ENCODE results near the gene PCDH8.

Gene PCDH8

DNA sequence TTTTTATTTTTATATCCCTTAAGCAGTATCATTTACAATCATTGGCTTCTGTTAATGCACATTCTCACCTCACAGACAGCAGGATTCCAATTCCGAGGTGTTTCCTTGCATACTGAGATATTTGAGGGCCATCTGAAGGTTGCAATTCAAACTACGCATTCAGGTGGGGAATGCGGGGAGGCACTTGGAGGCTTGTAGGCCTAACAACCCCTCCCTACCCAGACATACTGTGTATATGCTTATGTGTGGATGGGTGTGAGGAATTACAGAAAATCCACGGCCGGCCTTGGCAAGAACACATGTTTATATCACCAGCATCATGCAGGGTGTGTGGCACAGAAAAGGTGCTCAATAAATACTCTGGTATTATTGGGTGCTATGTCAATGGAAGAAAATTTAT is 43.3 kb upstream of the PCDH8 start:
- H3K4me2 ChIP-seq, result no peak overlapping the region
- H3K4me1 ChIP-seq (ENCODE audit: low read depth, poor library complexity, severe bottlenecking), result no peaks in the 10 kb centered on the region
- no peaks in the 10 kb centered on the region for H3K36me3 ChIP-seq (ENCODE audit: insufficient read depth)
- H3K27ac ChIP-seq, result no peak overlapping the region
- H3K4me3 ChIP-seq (IDR thresholded peaks at IDR 0.05; ENCODE audit: insufficient read depth, low read depth, low read length), result no peak overlapping the region
- no peaks in the 10 kb centered on the region for H3K27me3 ChIP-seq (ENCODE audit: insufficient read depth, low read depth)
- no peak overlapping the region for H3K9ac ChIP-seq
- H4K20me1 ChIP-seq (ENCODE audit: insufficient read depth), result no peaks in the 10 kb centered on the region
- TF ChIP-seq, protein P1, sequence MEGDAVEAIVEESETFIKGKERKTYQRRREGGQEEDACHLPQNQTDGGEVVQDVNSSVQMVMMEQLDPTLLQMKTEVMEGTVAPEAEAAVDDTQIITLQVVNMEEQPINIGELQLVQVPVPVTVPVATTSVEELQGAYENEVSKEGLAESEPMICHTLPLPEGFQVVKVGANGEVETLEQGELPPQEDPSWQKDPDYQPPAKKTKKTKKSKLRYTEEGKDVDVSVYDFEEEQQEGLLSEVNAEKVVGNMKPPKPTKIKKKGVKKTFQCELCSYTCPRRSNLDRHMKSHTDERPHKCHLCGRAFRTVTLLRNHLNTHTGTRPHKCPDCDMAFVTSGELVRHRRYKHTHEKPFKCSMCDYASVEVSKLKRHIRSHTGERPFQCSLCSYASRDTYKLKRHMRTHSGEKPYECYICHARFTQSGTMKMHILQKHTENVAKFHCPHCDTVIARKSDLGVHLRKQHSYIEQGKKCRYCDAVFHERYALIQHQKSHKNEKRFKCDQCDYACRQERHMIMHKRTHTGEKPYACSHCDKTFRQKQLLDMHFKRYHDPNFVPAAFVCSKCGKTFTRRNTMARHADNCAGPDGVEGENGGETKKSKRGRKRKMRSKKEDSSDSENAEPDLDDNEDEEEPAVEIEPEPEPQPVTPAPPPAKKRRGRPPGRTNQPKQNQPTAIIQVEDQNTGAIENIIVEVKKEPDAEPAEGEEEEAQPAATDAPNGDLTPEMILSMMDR (conservative IDR thresholded peaks at IDR 0.05; ENCODE audit: low read depth, low read length), result no peak
- H3K79me2 ChIP-seq (ENCODE audit: insufficient read depth, low read depth), result no peaks in the 10 kb centered on the region
- H2AFZ ChIP-seq (ENCODE audit: low read depth), result no peak overlapping the region

DNA sequence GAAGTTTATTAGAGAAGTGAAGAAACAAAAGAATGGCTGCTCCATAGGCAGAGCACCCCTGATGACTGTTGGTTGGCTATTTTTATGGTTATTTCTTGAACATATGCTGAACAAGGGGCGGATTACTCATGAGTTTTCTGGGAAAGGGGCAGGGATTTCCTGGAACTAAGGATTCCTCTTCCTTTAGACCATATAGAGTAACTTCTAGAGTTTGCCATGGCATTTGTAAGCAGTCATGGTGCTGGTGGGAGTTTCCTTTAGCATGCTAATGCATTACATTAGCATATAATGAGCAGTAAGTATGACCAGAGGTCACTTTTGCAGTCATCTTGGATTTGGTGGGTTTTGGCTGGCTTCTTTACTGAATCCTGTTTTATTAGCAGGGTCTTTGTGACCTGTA is 38.7 kb upstream of the PCDH8 start:
- TF ChIP-seq, protein P1 (conservative IDR thresholded peaks at IDR 0.05; ENCODE audit: low read depth, low read length), result no peak
- no peaks in the 10 kb centered on the region for H3K36me3 ChIP-seq (ENCODE audit: insufficient read depth)

DNA sequence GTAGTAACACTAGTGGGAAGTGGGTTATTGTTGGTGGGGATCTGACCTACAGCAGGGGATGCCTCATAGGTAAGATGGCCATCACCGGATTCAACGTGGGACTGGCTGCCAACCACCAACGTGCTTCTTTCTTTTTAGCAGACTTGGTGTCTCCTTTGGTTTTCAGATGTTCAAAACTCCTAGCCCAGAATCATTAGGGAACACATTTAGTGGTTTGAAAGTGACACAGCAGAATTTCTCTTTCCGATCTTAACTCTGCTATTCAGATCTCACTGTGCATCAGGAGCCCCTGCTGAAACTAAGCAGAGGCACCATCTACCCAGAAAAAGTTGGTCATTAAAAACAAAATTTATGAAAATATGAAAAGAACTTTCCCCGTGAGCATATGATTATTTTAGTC is 36.7 kb upstream of the PCDH8 start:
- Histone ChIP-seq H3K4me1 (ENCODE audit: low read depth, poor library complexity, severe bottlenecking) (peaks cover 16% of the 10 kb centered on the region), H4K20me1 (ENCODE audit: insufficient read depth) (no peaks in the 10 kb centered on the region), H3K9ac (no peak overlapping the region), H3K4me3 (IDR thresholded peaks at IDR 0.05; ENCODE audit: insufficient read depth, low read depth, low read length) (no peak overlapping the region), H3K36me3 (ENCODE audit: insufficient read depth) (no peaks in the 10 kb centered on the region), H3K27ac (no peak overlapping the region), H2AFZ (ENCODE audit: low read depth) (no peak overlapping the region), H3K4me2 (no peak overlapping the region), H3K79me2 (ENCODE audit: insufficient read depth, low read depth) (no peaks in the 10 kb centered on the region), H3K27me3 (ENCODE audit: insufficient read depth, low read depth) (no peaks in the 10 kb centered on the region)
- TF ChIP-seq, protein P1 (conservative IDR thresholded peaks at IDR 0.05; ENCODE audit: low read depth, low read length), result no peak

More for the DNA sequence above, 38.7 kb upstream of the PCDH8 start:
- peaks cover 9% of the 10 kb centered on the region for H3K4me1 ChIP-seq (ENCODE audit: low read depth, poor library complexity, severe bottlenecking)
- H3K4me3 ChIP-seq (IDR thresholded peaks at IDR 0.05; ENCODE audit: insufficient read depth, low read depth, low read length), result no peak overlapping the region
- no peaks in the 10 kb centered on the region for H4K20me1 ChIP-seq (ENCODE audit: insufficient read depth)
- no peak overlapping the region for H3K4me2 ChIP-seq
- no peak overlapping the region for H2AFZ ChIP-seq (ENCODE audit: low read depth)
- H3K9ac ChIP-seq, result no peak overlapping the region
- H3K27ac ChIP-seq, result no peak overlapping the region
- H3K27me3 ChIP-seq (ENCODE audit: insufficient read depth, low read depth), result no peaks in the 10 kb centered on the region
- H3K79me2 ChIP-seq (ENCODE audit: insufficient read depth, low read depth), result no peaks in the 10 kb centered on the region

DNA sequence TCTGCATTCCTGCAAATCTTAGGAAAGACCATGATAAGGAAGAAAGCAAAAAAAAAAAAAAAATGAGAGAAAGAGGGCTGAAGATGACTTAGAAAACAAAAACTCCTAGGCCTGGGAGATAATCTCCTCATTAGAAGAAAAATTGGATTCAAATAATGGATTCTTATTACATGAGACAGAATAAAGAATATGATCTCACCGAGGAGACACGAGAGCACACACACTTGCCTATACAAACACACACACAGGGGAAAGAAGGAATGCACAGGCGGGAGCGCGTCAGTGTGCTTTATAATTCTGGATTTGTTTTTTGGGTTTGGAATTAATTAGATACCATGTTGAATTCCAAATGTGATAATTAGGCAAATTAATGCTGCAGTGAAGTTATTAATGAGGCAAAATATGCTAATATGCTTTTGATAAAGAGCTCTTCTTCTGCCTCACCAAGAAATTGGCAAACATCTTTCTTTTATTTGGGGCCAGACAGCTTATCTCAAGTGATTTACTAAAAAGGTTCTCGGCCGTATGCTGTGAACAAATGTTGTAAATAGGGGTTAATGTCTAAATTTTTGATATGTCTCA is 36.1 kb upstream of the PCDH8 start:
- Histone ChIP-seq H4K20me1 (ENCODE audit: insufficient read depth) (no peaks in the 10 kb centered on the region), H3K27ac (no peak overlapping the region), H3K4me3 (IDR thresholded peaks at IDR 0.05; ENCODE audit: insufficient read depth, low read depth, low read length) (no peak overlapping the region), H3K79me2 (ENCODE audit: insufficient read depth, low read depth) (no peaks in the 10 kb centered on the region), H3K4me2 (no peak overlapping the region), H3K36me3 (ENCODE audit: insufficient read depth) (no peaks in the 10 kb centered on the region), H3K27me3 (ENCODE audit: insufficient read depth, low read depth) (no peaks in the 10 kb centered on the region), H2AFZ (ENCODE audit: low read depth) (no peak overlapping the region), H3K4me1 (ENCODE audit: low read depth, poor library complexity, severe bottlenecking) (peaks cover 19% of the 10 kb centered on the region), H3K9ac (no peak overlapping the region)
- TF ChIP-seq, protein P1 (conservative IDR thresholded peaks at IDR 0.05; ENCODE audit: low read depth, low read length), result no peak
